K562 (cell line): ENCODE results near the gene AAMP. TPM values are rescaled to one million over a fixed set of nuclear protein-coding genes. Genes with fewer than 3 reads are reported as not detected.

Experiments
- ATAC-seq: fragments of 200-7000 bp; cut with Tn5 transposase; 3 replicates; pipeline ENCODE4 v1.9.1; 2020; ENCODE audit warnings: moderate library complexity
- BruUV-seq: library from RNA; stranded (reverse); fragments of 400-500 nt; replicated peaks from 2 replicates; lab custom pipeline; 2021; lab: Mats Ljungman, UMichigan
- CTCF ChIA-PET: fragments of 300-600 bp; formaldehyde crosslinking; extraction: SDS; loops from one replicate; lab custom pipeline; 2021; ENCODE audit warnings: low intra/inter-chr PET ratio; lab: Yijun Ruan, JAX
- POLR2A ChIA-PET: fragments of 300-600, 350-650 bp; sonication (Branson Sonifier 250); formaldehyde crosslinking; extraction: SDS; loops from one replicate; lab custom pipeline; 2021; ENCODE audit warnings: antibody characterized with exemption, inconsistent platforms; lab: Yijun Ruan, JAX
- DNase-seq, 4 experiments: peaks; one replicate each; pipeline versions ENCODE4 v3.0.0 to v3.0.0-alpha.2; 2011 to 2018; ENCODE audit warnings: low spot score in 3 of 4, mixed read lengths in 3 of 4; ENCODE audit errors: extremely low read depth in 1 of 4
- FAIRE-seq: peaks from 2 replicates; lab custom pipeline; 2011; peaks lifted over from hg19 to GRCh38; lab: Jason Lieb, UNC
- H2AFZ ChIP-seq: 2 replicates; pipeline ENCODE4 v1.6.0; 2011; ENCODE audit warnings: low read depth, low read length, control low read depth, inconsistent platforms
- H3K27ac ChIP-seq: fragments of 200-600 bp; 3 replicates; pipeline ENCODE4 v1.8.0; 2011; ENCODE audit warnings: low read depth, mild to moderate bottlenecking, control low read depth, inconsistent platforms, low read length, moderate library complexity, mixed read lengths; ENCODE audit errors: extremely low read depth
- H3K27me3 ChIP-seq, 2 experiments: fragments of 300-600 bp in 1 of 2; 2 replicates in 1 of 2; 3 replicates in 1 of 2; pipeline versions ENCODE4 v1.6.0 to v1.8.0; 2011; ENCODE audit warnings: inconsistent platforms in 2 of 2, low read length in 2 of 2, mild to moderate bottlenecking in 1 of 2, mixed read lengths in 1 of 2, moderate library complexity in 1 of 2; ENCODE audit not compliant: control insufficient read depth in 2 of 2, insufficient read depth in 2 of 2
- H3K36me3 ChIP-seq: fragments of 300-600 bp; 3 replicates; pipeline ENCODE4 v1.8.0; 2011; ENCODE audit warnings: mild to moderate bottlenecking, low read length, inconsistent platforms; ENCODE audit not compliant: control insufficient read depth, insufficient read depth
- H3K4me1 ChIP-seq, 2 experiments: fragments of 200-600 bp in 1 of 2; replicated peaks in 1 of 2; 2 replicates in 1 of 2; 3 replicates in 1 of 2; pipeline versions ENCODE4 v1.5.1 to v1.8.0; 2011; ENCODE audit warnings: inconsistent platforms in 2 of 2, low read length in 2 of 2, mild to moderate bottlenecking in 1 of 2, mixed read lengths in 1 of 2, moderate library complexity in 1 of 2; ENCODE audit not compliant: control insufficient read depth in 2 of 2, insufficient read depth in 2 of 2
- H3K4me2 ChIP-seq: 2 replicates; pipeline ENCODE4 v1.6.1; 2011; ENCODE audit warnings: low read length, control low read depth, inconsistent platforms, mixed read lengths; ENCODE audit not compliant: insufficient read depth
- H3K4me3 ChIP-seq: fragments of 200-600 bp; sonication (generic), shearing (Covaris generic); 2 replicates; pipeline ENCODE4 v1.5.1; 2016; ENCODE audit warnings: control low read depth, inconsistent platforms
- H3K79me2 ChIP-seq: fragments of 200-600 bp; 3 replicates; pipeline ENCODE4 v1.8.0; 2011; ENCODE audit warnings: low read length, inconsistent platforms; ENCODE audit not compliant: control insufficient read depth, insufficient read depth
- H3K9ac ChIP-seq, 2 experiments: 2 replicates each; pipeline versions ENCODE4 v1.6.0 to v1.6.1; 2011; ENCODE audit warnings: low read depth in 2 of 2, low read length in 2 of 2, control low read depth in 1 of 2, inconsistent platforms in 1 of 2, mild to moderate bottlenecking in 1 of 2, mixed read lengths in 1 of 2; ENCODE audit not compliant: insufficient read depth in 1 of 2
- H3K9me1 ChIP-seq: one replicate; pipeline ENCODE4 v1.6.0; 2011; ENCODE audit warnings: inconsistent platforms, mild to moderate bottlenecking, low read length, moderate library complexity; ENCODE audit not compliant: control insufficient read depth, insufficient read depth
- H3K9me3 ChIP-seq: replicated peaks from 2 replicates; pipeline ENCODE4 v1.5.1; 2011; ENCODE audit warnings: low read depth, low read length, inconsistent platforms; ENCODE audit not compliant: control insufficient read depth, insufficient read depth
- H4K20me1 ChIP-seq: replicated peaks from 2 replicates; pipeline ENCODE4 v1.6.1; 2011; ENCODE audit warnings: low read length, inconsistent platforms, mixed read lengths; ENCODE audit not compliant: control insufficient read depth, insufficient read depth
- HSF4 ChIP-seq: fragments of 250-450 bp; sonication (Bioruptor Pico); IDR thresholded peaks from 2 replicates; pipeline ENCODE4 v2.1.2; 2022; ENCODE audit warnings: mild to moderate bottlenecking, moderate library complexity, borderline replicate concordance
- IFI16 ChIP-seq: fragments of 250-450 bp; sonication (Bioruptor Pico); IDR thresholded peaks from 2 replicates; pipeline ENCODE4 v2.1.2; 2022; ENCODE audit warnings: mild to moderate bottlenecking, inconsistent platforms
- MAFG ChIP-seq: fragments of 450-650 bp; conservative IDR thresholded peaks from 2 replicates; pipeline ENCODE4 v1.6.1; 2016; ENCODE audit warnings: missing genetic modification characterization, missing compliant biosample characterization
- NCOA1 ChIP-seq: fragments of 450-650 bp; IDR thresholded peaks from 2 replicates; pipeline ENCODE4 v1.6.1; 2016; ENCODE audit warnings: low read depth
- NR2C1 ChIP-seq, 2 experiments: fragments of 450-650 bp; IDR thresholded peaks; 2 replicates each; pipeline ENCODE4 v1.6.1; 2017; ENCODE audit warnings: mild to moderate bottlenecking in 2 of 2, antibody characterized with exemption in 1 of 2, inconsistent platforms in 1 of 2, missing compliant biosample characterization in 1 of 2, missing genetic modification characterization in 1 of 2
- WGBS: fragments of 100-300 bp; shearing (Covaris generic); methylation state at CpG from one replicate; pipeline ENCODE4 v1.1.6; 2016; ENCODE audit warnings: low coverage, mixed read lengths; ENCODE audit not compliant: insufficient coverage; ENCODE audit errors: missing lambda C conversion rate; 5-methylcytosine and 5-hydroxymethylcytosine counted together
- in situ Hi-C: fragments of 300-500 bp; cut with MboI; formaldehyde crosslinking; loops from 4 replicates; pipeline ENCODE4 v1.15.0; 2018; ENCODE audit warnings: inconsistent platforms, mixed read lengths
- intact Hi-C: fragments of 100-400 bp; cut with micrococcal nuclease; formaldehyde crosslinking; loops from 2 replicates; pipeline ENCODE4 v1.14.2; 2022
- polyA plus RNA-seq, 8 experiments: library from polyadenylated mRNA; depleted of rRNA in 4 of 8; stranded (reverse) in 5 of 8; unstranded in 3 of 8; fragments of >200 nt; fragmentation: Nextera tagmentation in 2 of 8; fragmentation: Illumina TruSeq in 1 of 8; extraction: Ambion mirVana in 2 of 8; extraction: Trizol in 1 of 8; gene quantifications; 2 replicates each; pipeline versions ENCODE4 v1.2.1 to v1.2.3, GENCODE V29; 2011 to 2014; ENCODE audit warnings: inconsistent platforms in 1 of 8, missing spikeins in 1 of 8
- total RNA-seq, 7 experiments: library from RNA; depleted of rRNA in 6 of 7; stranded (reverse); fragments of >200 nt in 6 of 7; fragmentation: Illumina TruSeq in 2 of 7; extraction: Trizol in 2 of 7; gene quantifications; 2 replicates each; pipeline versions ENCODE4 v1.2.1 to v1.2.3, GENCODE V29; 2011 to 2021; ENCODE audit warnings: low replicate concordance in 1 of 7
- TF ChIP-seq, protein P1 (sequence below): sonication (generic); formaldehyde crosslinking; IDR thresholded peaks from 2 replicates; pipeline ENCODE4 v1.8.0; 2022; ENCODE audit warnings: mild to moderate bottlenecking, missing genetic modification reagents
- TF ChIP-seq, protein P2 (sequence below): sonication (generic); formaldehyde crosslinking; IDR thresholded peaks from 2 replicates; pipeline ENCODE4 v1.8.0; 2022; ENCODE audit warnings: mild to moderate bottlenecking, missing genetic modification reagents

The AAMP gene
- total and polyA plus RNA-seq, 9 of the 15 experiments (the other 6 are each of a cell fraction or from before 2014, with no cell fraction given), result 5.7 to 197 (median 94.1) TPM

DNA sequence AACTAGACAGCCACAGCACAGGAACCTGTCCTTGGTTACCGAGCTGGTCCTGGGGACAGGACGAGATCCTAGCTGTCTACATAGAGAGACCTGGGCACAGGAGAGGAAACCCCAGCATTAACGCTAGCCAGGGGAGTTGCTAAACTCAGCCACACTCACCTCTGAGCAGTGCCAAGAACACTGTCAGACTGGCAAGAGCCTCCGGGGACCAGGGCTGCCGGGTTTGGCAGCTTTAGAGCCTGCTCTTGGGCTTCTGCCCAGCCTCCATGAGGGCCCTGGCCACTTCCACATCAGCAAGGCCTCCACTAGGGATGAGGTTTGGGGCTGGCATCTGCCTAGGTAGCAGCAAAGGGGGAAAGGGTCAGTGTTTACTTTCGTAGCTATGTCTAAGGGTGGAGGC is 15.7 kb upstream of the AAMP start:
- FAIRE-seq (no peak), DNase-seq (no peak)
- ChIA-PET POLR2A (interaction anchor here (0.7 to 3.4 kb wide), 6 partner anchors 7 to 118 kb away, joined by 3 to 10 read pairs (median 6); partner anchors contain the start of gene PNKD), CTCF (no interaction called here)
- H3K27me3 ChIP-seq, result no peaks in the 10 kb centered on the region
- H4K20me1 ChIP-seq, result peaks cover 11% of the 10 kb centered on the region
- intact Hi-C loops (loop anchor here (2.0 kb wide), 1 partner anchor 13 kb away; no protein-coding TSS in a partner anchor), in situ Hi-C loops (loop anchor here (5.0 kb wide), 1 partner anchor 112 kb away; the partner anchor contains the start of gene CTDSP1)
- H3K4me1 ChIP-seq, result peaks cover 35 to 43% of the 10 kb centered on the region in 2 experiments
- H3K4me2 ChIP-seq, result peak overlapping the region; percentile 77
- 84% methylated on average over 4 of the region's 6 CpGs for WGBS
- H3K9me3 ChIP-seq, result no peaks in the 10 kb centered on the region
- H2AFZ ChIP-seq, result no peak overlapping the region
- H3K9ac ChIP-seq, result peak overlapping the region; percentile 72 to 90
- no peaks in the 10 kb centered on the region for H3K9me1 ChIP-seq
- TF ChIP-seq IFI16 (CRISPR knock-in tag) (no peak), NR2C1 (IDR thresholded peaks at IDR 0.05) (no peak), NR2C1 (tag; IDR thresholded peaks at IDR 0.05) (no peak)
- TF ChIP-seq, all 486 proteins: peak for 0
- no peak overlapping the region for H3K4me3 ChIP-seq
- ATAC-seq, result no peak
- H3K27ac ChIP-seq, result peak overlapping the region; percentile 88
- peaks cover 88% of the 10 kb centered on the region for H3K79me2 ChIP-seq
- BruUV-seq, result no TSS peak
- H3K36me3 ChIP-seq, result peaks cover 61% of the 10 kb centered on the region

DNA sequence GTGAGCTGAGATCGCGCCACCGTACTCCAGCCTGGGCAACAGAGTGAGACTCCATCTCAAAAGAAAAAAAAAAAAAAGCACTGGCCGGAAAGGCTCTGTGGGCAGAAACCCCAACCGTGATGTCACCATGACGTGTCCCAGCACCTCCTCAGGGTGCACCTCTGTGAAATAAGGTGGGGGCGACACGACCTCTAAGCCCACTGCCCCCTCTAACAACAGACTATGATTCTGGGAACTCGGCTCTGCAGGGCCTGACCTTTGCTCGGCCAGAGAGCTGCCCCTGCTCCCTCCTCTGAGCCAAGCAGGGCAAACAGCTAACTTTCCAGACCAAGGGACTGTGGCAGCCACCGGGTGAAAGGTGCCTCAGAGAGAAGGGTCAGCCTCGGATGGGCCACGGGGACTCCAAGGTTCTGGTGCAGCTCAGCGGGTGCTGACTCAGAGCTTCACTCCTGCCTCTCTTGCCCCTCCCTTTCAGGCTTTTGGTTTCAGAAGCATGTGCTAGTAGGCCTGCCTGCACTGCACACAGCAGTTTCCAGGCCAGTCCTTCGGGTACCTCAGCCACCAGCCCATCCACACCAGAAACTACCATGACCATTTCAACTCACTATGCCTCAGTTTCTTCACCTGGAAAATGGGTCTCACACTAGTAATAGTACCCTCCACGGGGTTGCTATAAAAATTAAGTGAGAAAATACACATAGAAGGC is 14.3 kb upstream of the AAMP start:
- POLR2A ChIA-PET, result interaction anchor here (0.6 to 2.2 kb wide), 4 partner anchors 9 to 331 kb away, joined by 3 to 10 read pairs (median 3); no protein-coding TSS in a partner anchor
- peak; percentile 78 for FAIRE-seq
- TF ChIP-seq, protein P1, sequence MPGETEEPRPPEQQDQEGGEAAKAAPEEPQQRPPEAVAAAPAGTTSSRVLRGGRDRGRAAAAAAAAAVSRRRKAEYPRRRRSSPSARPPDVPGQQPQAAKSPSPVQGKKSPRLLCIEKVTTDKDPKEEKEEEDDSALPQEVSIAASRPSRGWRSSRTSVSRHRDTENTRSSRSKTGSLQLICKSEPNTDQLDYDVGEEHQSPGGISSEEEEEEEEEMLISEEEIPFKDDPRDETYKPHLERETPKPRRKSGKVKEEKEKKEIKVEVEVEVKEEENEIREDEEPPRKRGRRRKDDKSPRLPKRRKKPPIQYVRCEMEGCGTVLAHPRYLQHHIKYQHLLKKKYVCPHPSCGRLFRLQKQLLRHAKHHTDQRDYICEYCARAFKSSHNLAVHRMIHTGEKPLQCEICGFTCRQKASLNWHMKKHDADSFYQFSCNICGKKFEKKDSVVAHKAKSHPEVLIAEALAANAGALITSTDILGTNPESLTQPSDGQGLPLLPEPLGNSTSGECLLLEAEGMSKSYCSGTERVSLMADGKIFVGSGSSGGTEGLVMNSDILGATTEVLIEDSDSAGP, result no peak
- TF ChIP-seq NCOA1, result no peak
- TF ChIP-seq MAFG (tag), result peak; percentile 32; the same call in 1 of the 2 replicates
- TF ChIP-seq HSF4, result no peak
- TF ChIP-seq, protein P2, sequence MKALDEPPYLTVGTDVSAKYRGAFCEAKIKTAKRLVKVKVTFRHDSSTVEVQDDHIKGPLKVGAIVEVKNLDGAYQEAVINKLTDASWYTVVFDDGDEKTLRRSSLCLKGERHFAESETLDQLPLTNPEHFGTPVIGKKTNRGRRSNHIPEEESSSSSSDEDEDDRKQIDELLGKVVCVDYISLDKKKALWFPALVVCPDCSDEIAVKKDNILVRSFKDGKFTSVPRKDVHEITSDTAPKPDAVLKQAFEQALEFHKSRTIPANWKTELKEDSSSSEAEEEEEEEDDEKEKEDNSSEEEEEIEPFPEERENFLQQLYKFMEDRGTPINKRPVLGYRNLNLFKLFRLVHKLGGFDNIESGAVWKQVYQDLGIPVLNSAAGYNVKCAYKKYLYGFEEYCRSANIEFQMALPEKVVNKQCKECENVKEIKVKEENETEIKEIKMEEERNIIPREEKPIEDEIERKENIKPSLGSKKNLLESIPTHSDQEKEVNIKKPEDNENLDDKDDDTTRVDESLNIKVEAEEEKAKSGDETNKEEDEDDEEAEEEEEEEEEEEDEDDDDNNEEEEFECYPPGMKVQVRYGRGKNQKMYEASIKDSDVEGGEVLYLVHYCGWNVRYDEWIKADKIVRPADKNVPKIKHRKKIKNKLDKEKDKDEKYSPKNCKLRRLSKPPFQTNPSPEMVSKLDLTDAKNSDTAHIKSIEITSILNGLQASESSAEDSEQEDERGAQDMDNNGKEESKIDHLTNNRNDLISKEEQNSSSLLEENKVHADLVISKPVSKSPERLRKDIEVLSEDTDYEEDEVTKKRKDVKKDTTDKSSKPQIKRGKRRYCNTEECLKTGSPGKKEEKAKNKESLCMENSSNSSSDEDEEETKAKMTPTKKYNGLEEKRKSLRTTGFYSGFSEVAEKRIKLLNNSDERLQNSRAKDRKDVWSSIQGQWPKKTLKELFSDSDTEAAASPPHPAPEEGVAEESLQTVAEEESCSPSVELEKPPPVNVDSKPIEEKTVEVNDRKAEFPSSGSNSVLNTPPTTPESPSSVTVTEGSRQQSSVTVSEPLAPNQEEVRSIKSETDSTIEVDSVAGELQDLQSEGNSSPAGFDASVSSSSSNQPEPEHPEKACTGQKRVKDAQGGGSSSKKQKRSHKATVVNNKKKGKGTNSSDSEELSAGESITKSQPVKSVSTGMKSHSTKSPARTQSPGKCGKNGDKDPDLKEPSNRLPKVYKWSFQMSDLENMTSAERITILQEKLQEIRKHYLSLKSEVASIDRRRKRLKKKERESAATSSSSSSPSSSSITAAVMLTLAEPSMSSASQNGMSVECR (CRISPR knock-in tag), result no peak

More for the DNA sequence above, 14.3 kb upstream of the AAMP start:
- ATAC-seq, result peak; percentile 26
- no peaks in the 10 kb centered on the region for H3K27me3 ChIP-seq
- intact Hi-C loops, result no loop called here
- peak overlapping the region; percentile 38; the same call in 1 of the 2 replicates for H3K4me2 ChIP-seq
- H3K9me1 ChIP-seq, result no peaks in the 10 kb centered on the region
- no peak overlapping the region for H2AFZ ChIP-seq
- WGBS, result 23% methylated on average over 8 of the region's 16 CpGs
- peaks cover 11% of the 10 kb centered on the region for H4K20me1 ChIP-seq
- no TSS peak for BruUV-seq
- peak overlapping the region; percentile 58; the same call in 2 of the 3 replicates for H3K27ac ChIP-seq
- CTCF ChIA-PET, result interaction anchor here (0.6 kb wide), 1 partner anchor 11 kb away, joined by 5 read pairs; no protein-coding TSS in a partner anchor
- peaks cover 74% of the 10 kb centered on the region for H3K79me2 ChIP-seq
- H3K9me3 ChIP-seq, result no peaks in the 10 kb centered on the region
- H3K4me1 ChIP-seq, result peaks cover 32 to 44% of the 10 kb centered on the region in 2 experiments
- peaks cover 70% of the 10 kb centered on the region; the same call in 2 of the 3 replicates for H3K36me3 ChIP-seq
- H3K9ac ChIP-seq, result peak overlapping the region; percentile 10 to 12; a peak in 2 of 4 replicates
- DNase-seq, result peak; percentile 33 to 77 (median 47)
- H3K4me3 ChIP-seq, result no peak overlapping the region
- in situ Hi-C loops, result no loop called here
